DMS53 treated with DMSO at 0.1 percent for 48 hours (cell line): Measurements from ENCODE around the gene FGFRL1.
"Not testable (repeated sequence)": the region's sequence is repeated elsewhere in the genome, so short reads cannot be mapped to it uniquely, and the experiment has no call there.

Experiments used
- DNase-seq: peaks from one replicate; lab custom pipeline; 2025; ENCODE audit not compliant: unreplicated experiment; lab: John Stamatoyannopoulos, UW

FGFRL1 gene

GRCh38 chr4:1048773-1049590, 37.6 kb downstream of the FGFRL1 start:
- no peak for DNase-seq

GRCh38 chr4:1049591-1049905, 38.1 kb downstream of the FGFRL1 start:
- no peak for DNase-seq

- no peak for DNase-seq
These were observed 39.2 kb downstream of the FGFRL1 start for GRCh38 chr4:1050486-1051213.

DNA sequence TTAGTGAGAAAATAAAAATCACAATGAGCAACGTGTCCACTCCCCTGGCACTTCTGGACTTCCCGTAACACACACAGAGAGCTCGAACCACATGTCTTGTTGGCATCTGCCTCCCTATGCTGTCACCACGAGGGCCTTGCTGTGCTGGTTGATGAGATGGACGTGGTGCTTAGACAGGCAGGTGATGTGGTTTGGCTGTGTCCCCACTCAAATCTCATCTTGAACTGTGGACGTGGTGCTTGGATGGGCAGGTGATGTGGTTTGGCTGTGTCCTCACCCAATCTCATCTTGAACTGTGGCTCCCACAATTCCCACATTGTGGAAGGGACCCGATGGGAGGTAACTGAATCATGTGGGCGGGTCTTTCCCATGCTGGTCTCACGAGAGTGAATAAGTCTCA, 40.0 kb downstream of the FGFRL1 start:
- DNase-seq, result no peak

GRCh38 chr4:1052231-1052671, 40.8 kb downstream of the FGFRL1 start:
- DNase-seq, result no peak

DNA sequence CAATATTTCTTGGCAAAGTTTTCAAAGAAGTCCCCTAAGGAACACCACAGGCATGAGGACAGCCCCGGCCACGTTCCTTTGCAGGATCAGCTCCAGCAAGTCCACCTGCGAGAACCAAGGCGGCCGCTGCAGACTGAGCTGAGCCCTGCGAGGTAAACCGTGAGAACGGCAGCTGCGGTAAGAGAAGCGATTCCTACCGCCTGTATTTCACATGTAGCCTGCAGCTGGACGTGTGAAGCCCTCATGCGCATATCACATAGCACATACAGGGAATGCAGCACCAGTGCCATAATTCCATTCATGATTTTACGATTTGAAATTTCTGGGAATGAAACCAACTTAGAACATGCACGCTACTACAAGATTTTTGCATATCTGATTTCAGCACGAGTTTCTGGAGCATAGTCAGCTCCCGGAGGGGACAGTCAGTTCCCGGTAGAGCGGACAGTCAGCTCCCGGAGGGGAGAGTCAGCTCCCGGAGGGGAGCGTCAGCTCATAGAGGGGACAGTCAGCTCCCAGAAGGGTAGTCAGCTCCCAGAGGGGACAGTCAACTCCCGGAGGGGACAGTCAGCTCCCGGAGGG, 41.7 kb downstream of the FGFRL1 start:
- DNase-seq, result peak; percentile 29

DNA sequence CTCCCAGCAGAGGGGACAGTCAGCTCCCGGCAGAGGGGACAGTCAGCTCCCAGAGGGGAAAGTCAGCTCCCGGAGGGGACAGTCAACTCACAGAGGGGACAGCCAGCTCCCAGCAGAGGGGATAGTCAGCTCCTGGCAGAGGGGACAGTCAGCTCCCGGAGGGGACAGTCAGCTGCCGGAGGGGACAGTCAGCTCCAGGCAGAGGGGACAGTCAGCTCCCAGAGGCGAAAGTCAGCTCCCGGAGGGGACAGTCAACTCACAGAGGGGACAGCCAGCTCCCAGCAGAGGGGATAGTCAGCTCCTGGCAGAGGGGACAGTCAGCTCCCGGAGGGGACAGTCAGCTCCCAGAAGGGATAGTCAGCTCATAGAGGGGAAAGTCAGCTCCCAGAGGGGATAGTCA, 42.5 kb downstream of the FGFRL1 start:
- DNase-seq, result not testable (repeated sequence)

DNA sequence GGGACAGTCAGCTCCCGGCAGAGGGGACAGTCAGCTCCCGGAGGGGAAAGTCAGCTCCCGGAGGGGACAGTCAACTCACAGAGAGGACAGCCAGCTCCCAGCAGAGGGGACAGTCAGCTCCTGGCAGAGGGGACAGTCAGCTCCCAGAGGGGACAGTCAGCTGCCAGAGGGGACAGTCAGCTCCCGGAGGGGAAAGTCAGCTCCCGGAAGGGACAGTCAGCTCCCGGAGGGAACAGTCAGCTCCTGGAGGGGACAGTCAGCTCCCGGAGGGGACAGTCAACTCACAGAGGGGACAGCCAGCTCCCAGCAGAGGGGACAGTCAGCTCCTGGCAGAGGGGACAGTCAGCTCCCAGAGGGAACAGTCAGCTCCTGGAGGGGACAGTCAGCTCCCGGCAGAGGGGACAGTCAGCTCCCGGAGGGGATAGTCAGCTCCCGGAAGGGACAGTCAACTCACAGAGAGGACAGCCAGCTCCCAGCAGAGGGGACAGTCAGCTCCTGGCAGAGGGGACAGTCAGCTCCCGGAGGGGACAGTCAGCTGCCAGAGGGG, 43.3 kb downstream of the FGFRL1 start:
- not testable (repeated sequence) for DNase-seq

DNA sequence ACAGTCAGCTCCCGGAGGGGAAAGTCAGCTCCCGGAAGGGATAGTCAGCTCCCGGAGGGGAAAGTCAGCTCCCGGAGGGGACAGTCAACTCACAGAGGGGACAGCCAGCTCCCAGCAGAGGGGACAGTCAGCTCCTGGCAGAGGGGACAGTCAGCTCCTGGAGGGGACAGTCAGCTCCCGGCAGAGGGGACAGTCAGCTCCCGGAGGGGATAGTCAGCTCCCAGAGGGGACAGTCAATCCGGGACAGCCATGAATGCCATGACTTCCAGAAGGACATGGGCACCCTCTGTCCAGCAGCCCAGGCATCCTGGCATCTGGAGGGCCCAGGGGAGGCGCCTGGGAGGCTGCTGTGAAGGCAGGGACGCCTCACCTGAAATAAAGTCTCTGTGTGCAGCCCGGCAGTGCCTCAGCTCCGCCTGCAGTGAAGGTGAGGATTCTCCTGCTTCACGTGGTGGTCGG, 43.8 kb downstream of the FGFRL1 start:
- not testable (repeated sequence) for DNase-seq

DNA sequence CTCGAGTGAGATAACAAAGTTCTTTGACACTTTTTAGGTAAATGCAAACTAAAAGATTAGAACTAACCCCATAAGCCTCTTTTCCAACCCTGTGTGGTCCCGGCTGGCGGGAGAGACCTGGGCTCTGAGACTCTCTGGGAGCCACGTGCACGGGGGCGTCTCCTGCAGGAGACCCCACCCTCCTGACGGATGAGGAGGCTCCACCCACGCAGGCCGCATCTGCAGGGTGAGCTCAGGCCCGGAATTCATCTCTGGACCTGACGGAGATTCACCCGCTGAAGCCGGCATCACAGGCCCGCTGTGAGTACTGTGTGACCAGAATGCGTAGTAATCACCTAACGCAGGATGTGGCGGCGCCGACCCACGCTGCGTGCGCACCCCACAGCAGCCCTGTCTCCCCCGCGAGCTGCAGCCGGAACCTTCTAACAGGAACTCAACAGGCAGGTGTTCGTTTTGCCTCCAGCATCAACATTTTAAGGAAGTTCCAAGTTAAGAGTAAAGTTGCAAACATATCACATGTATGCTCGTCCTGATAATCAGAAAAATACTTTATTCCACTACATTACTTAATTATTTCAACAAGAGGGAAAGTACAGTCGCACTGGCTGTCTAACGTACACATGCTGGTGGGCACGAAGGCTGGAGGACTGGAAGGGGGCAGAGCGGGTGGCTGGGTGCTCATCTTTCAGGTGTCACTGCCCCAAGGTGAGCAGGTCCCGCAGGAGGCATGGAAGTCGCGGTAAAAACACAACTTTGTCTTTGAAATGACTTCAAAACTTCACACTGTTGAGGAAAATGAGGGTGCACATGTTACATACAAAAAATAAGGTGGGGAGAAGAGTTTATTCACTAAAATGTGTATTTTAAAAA, 44.5 kb downstream of the FGFRL1 start:
- DNase-seq, result no peak

GRCh38 chr4:1056671-1057402, 45.4 kb downstream of the FGFRL1 start:
- no peak for DNase-seq

- no peak for DNase-seq
These were observed 45.9 kb downstream of the FGFRL1 start for GRCh38 chr4:1057403-1057745.

- peak; percentile 22 for DNase-seq
These were observed 47.0 kb downstream of the FGFRL1 start for GRCh38 chr4:1058198-1058996.

DNA sequence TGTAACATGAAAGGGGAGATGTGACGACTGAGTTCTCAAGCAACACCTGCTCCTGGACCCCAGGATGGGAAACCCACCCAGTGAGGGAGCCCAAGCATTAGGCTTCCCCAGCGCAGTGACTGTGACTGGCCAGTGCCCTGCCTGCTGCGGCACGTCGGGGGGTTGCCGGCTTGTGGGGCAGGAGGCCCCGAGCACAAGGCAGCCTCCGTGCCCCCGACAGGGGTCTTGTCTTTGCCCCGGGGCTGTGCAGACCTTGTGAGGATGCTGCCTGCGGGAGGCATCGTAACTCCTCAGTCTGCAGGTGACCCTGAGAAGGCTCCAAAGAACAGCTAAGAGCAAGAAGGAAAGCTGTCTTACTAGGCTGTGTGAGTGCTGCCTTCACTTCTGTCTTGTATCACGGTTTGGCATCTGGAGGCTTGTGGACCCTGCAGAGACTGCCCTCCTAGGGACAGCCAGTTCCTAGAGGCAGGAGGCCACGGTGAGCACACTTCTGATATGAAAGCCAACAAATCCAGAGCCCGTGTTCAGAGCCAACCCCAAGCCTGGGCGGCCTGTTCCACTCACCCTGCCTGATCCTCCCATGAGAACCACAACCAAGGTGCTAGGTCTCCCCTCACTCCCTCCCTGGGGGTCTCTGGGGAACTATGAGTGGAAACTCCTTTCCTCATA, 47.7 kb downstream of the FGFRL1 start:
- DNase-seq, result no peak

DNA sequence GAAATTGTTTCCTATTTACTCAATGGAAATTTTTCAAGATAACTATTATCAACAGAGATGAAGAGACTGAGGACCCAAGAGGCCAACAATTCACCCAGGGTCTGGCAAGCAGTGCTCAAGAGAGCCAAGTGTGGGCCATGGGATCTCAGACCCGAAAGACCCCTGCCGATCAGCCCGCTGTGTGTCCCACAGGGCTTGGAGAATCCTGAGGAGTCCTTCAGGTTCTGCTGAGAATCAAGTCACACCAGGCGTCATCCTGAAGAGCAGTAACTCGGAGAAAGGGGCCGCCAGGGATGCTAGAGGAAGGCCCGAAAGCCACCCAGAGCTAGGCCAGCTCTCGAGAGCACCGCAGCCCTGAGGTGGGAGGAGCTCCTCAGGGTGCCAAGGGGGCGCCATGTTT, 48.7 kb downstream of the FGFRL1 start:
- no peak for DNase-seq

DNA sequence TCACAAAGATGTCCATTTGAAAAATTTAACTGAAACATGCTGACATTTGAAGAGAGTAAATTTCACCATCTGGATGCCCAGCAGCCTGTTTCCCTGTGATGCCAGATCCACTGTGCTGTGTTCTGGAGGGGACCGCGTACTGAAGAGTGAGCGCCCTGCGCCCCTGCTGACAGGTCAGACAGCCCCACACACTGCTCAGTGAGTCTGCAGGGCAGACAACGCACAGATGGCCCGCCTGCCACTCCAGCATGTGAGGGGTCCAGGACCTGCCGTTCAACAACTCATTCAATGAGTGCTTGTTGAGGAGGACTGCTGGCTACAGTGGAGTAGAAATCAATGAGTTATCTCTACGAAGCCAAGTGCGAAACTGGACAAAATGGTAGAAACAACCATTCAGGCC, 49.2 kb downstream of the FGFRL1 start:
- no peak for DNase-seq

DNA sequence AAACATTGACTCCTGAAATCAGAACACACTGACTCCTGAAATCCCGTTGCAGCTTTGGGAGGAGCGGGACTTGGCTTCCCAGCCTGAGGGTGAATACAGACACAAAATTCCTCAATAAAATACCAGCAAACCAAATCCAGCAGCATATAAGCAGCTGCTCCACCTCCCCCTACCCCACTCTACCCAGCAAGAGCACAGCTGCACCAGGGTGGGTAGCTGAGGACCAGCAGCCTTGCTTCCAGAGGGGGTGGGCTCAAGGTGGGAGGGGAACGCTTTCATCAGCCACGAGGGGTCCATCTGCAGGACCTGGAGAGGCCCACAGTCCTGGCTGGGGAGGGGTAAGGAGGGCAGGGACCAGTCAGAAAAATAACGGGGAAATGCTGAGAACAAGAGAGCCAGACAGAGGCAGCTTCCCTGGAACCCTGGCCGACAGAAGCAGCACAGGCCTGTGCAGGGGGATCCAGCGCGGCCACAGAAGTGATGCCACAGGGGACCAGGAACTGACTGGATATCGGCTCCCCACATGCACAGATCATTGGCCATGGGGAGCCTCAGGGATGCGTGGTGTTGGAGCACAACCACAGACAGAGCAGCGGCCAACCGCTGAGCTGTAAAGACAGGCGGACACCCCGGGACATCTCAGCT, 49.8 kb downstream of the FGFRL1 start:
- no peak for DNase-seq

GRCh38 chr4:1061760-1062159, 50.3 kb downstream of the FGFRL1 start:
- DNase-seq, result no peak
